GM12872 (cell line): Measurements from ENCODE around the gene ARL10.

Experiments used
- CTCF ChIP-seq: IDR thresholded peaks from 3 replicates; pipeline ENCODE4 v1.5.1; 2011; ENCODE audit warnings: low read depth, mild to moderate bottlenecking, low read length, moderate library complexity; ENCODE audit not compliant: insufficient read depth

ARL10 gene

GRCh38 chr5:176401281-176402205 is 36.3 kb downstream of the ARL10 start:
- no peak for TF ChIP-seq CTCF

GRCh38 chr5:176405656-176406435 is 40.6 kb downstream of the ARL10 start:
- TF ChIP-seq CTCF = no peak

GRCh38 chr5:176406436-176407052 is 41.3 kb downstream of the ARL10 start:
- TF ChIP-seq CTCF = no peak

- TF ChIP-seq CTCF = no peak
Measured at GRCh38 chr5:176407456-176408251, 42.4 kb downstream of the ARL10 start.

GRCh38 chr5:176408590-176408989 is 43.3 kb downstream of the ARL10 start:
- TF ChIP-seq CTCF = no peak

- TF ChIP-seq CTCF = no peak
Measured at GRCh38 chr5:176409765-176410164, 44.5 kb downstream of the ARL10 start.
